Trophoblast cell (in vitro differentiated cells and primary cell): ENCODE measurements around the gene TMEM201.

Experiments used
- DNase-seq, 2 donors: peaks; one replicate each; pipeline ENCODE4 v3.0.0-alpha.2; 2016
- H2AFZ ChIP-seq: 2 replicates; pipeline ENCODE4 v1.6.1; 2013; ENCODE audit warnings: low read length, moderate library complexity, mild to moderate bottlenecking; ENCODE audit not compliant: insufficient read depth, poor library complexity
- H2AK5ac ChIP-seq: 2 replicates; pipeline ENCODE4 v1.6.1; 2013; ENCODE audit warnings: mild to moderate bottlenecking, low read length
- H2BK120ac ChIP-seq: 2 replicates; pipeline ENCODE4 v1.6.1; 2013; ENCODE audit warnings: low read length, mild to moderate bottlenecking, moderate library complexity; ENCODE audit not compliant: insufficient read depth, poor library complexity
- H2BK12ac ChIP-seq: 2 replicates; pipeline ENCODE4 v1.6.1; 2013; ENCODE audit warnings: mild to moderate bottlenecking, low read length, moderate library complexity
- H2BK5ac ChIP-seq: 2 replicates; pipeline ENCODE4 v1.6.1; 2013; ENCODE audit warnings: low read length, low read depth, moderate library complexity, mild to moderate bottlenecking; ENCODE audit not compliant: poor library complexity
- H3K14ac ChIP-seq: 2 replicates; pipeline ENCODE4 v1.6.1; 2013; ENCODE audit warnings: mild to moderate bottlenecking, low read length
- H3K18ac ChIP-seq: 2 replicates; pipeline ENCODE4 v1.6.1; 2013; ENCODE audit warnings: mild to moderate bottlenecking, low read length
- H3K23ac ChIP-seq: 2 replicates; pipeline ENCODE4 v1.6.1; 2013; ENCODE audit warnings: low read length
- H3K27ac ChIP-seq: 2 replicates; pipeline ENCODE4 v1.5.1; 2013; ENCODE audit warnings: low read depth, mild to moderate bottlenecking, inconsistent platforms, low read length, moderate library complexity
- H3K27me3 ChIP-seq: 2 replicates; pipeline ENCODE4 v1.6.1; 2013; ENCODE audit warnings: inconsistent platforms, mild to moderate bottlenecking, low read length, moderate library complexity; ENCODE audit not compliant: insufficient read depth
- H3K36me3 ChIP-seq, 2 experiments: 1 replicate in 1 of 2; 2 replicates in 1 of 2; pipeline ENCODE4 v1.6.1; 2013; ENCODE audit warnings: low read length in 2 of 2, mild to moderate bottlenecking in 2 of 2, moderate library complexity in 1 of 2; ENCODE audit not compliant: insufficient read depth in 2 of 2, control insufficient read depth in 1 of 2
- H3K4ac ChIP-seq: 2 replicates; pipeline ENCODE4 v1.6.1; 2013; ENCODE audit warnings: low read depth, mild to moderate bottlenecking, low read length, moderate library complexity
- H3K4me1 ChIP-seq, 2 experiments: 1 replicate in 1 of 2; 2 replicates in 1 of 2; pipeline ENCODE4 v1.6.1; 2013; ENCODE audit warnings: low read length in 2 of 2, mild to moderate bottlenecking in 2 of 2, moderate library complexity in 1 of 2; ENCODE audit not compliant: insufficient read depth in 2 of 2, control insufficient read depth in 1 of 2
- H3K4me2 ChIP-seq: 2 replicates; pipeline ENCODE4 v1.6.1; 2013; ENCODE audit warnings: inconsistent platforms, mild to moderate bottlenecking, low read length, moderate library complexity
- H3K4me3 ChIP-seq: 2 replicates; pipeline ENCODE4 v1.5.1; 2013; ENCODE audit warnings: mild to moderate bottlenecking, low read depth, low read length, inconsistent platforms
- H3K79me1 ChIP-seq: one replicate; pipeline ENCODE4 v1.6.1; 2013; ENCODE audit warnings: low read length
- H3K79me2 ChIP-seq: 2 replicates; pipeline ENCODE4 v1.6.1; 2013; ENCODE audit warnings: low read length, mild to moderate bottlenecking; ENCODE audit not compliant: control insufficient read depth, insufficient read depth, poor library complexity
- H3K9ac ChIP-seq: 2 replicates; pipeline ENCODE4 v1.6.1; 2013; ENCODE audit warnings: mild to moderate bottlenecking, low read length
- H3K9me3 ChIP-seq: 2 replicates; pipeline ENCODE4 v1.6.1; 2013; ENCODE audit warnings: low read depth, mild to moderate bottlenecking, control low read depth, inconsistent platforms, low read length; ENCODE audit not compliant: insufficient read depth
- H4K12ac ChIP-seq: 2 replicates; pipeline ENCODE4 v1.6.1; 2013; ENCODE audit warnings: low read depth, mild to moderate bottlenecking, low read length, moderate library complexity
- H4K8ac ChIP-seq: 2 replicates; pipeline ENCODE4 v1.6.1; 2013; ENCODE audit warnings: low read depth, mild to moderate bottlenecking, low read length, moderate library complexity
- H4K91ac ChIP-seq: one replicate; pipeline ENCODE4 v1.6.1; 2013; ENCODE audit warnings: low read depth, mild to moderate bottlenecking, low read length, moderate library complexity
- WGBS: extraction: QIAGEN DNeasy Blood & Tissue Kit; methylation state at CpG from one replicate; pipeline ENCODE4 v1.1.7; 2013; ENCODE audit warnings: missing lambda C conversion rate; ENCODE audit not compliant: insufficient read length, insufficient coverage; ENCODE audit errors: extremely low coverage; 5-methylcytosine and 5-hydroxymethylcytosine counted together

The TMEM201 gene

GRCh38 chr1:9612871-9613624 lies 24.3 kb downstream of the TMEM201 start:
- no peak overlapping the region for H3K4ac ChIP-seq
- no peak overlapping the region for H3K4me3 ChIP-seq
- no peak overlapping the region for H3K27ac ChIP-seq
- H2AFZ ChIP-seq, result no peak overlapping the region
- no peaks in the 10 kb centered on the region for H3K9me3 ChIP-seq
- H3K18ac ChIP-seq, result no peak overlapping the region
- no peak overlapping the region for H3K9ac ChIP-seq
- H2AK5ac ChIP-seq, result no peak overlapping the region
- H2BK5ac ChIP-seq, result no peak overlapping the region
- H4K12ac ChIP-seq, result no peak overlapping the region
- WGBS, result no CpG with 5 or more reads among the region's 20 CpGs
- no peaks in the 10 kb centered on the region for H3K27me3 ChIP-seq
- H3K4me2 ChIP-seq, result no peak overlapping the region
- no peak for DNase-seq
- no peaks in the 10 kb centered on the region for H3K79me2 ChIP-seq
- no peak overlapping the region for H3K23ac ChIP-seq
- no peak overlapping the region for H2BK120ac ChIP-seq
- H3K79me1 ChIP-seq, result no peaks in the 10 kb centered on the region
- no peaks in the 10 kb centered on the region for H3K4me1 ChIP-seq
- no peak overlapping the region for H4K91ac ChIP-seq
- H2BK12ac ChIP-seq, result no peak overlapping the region
- H3K36me3 ChIP-seq, result peaks cover 28 to 29% of the 10 kb centered on the region in 2 experiments
- H4K8ac ChIP-seq, result no peak overlapping the region
- H3K14ac ChIP-seq, result no peak overlapping the region

- H3K9me3 ChIP-seq, result no peaks in the 10 kb centered on the region
- no peak overlapping the region for H4K91ac ChIP-seq
- no peak overlapping the region for H4K12ac ChIP-seq
- no peak overlapping the region for H3K27ac ChIP-seq
- no peak overlapping the region for H2BK120ac ChIP-seq
- H3K18ac ChIP-seq, result no peak overlapping the region
- no peak overlapping the region for H3K14ac ChIP-seq
- no peaks in the 10 kb centered on the region for H3K79me1 ChIP-seq
- H2AK5ac ChIP-seq, result no peak overlapping the region
- no peak overlapping the region for H3K4ac ChIP-seq
- no peak overlapping the region for H3K4me2 ChIP-seq
- no peak overlapping the region for H2AFZ ChIP-seq
- H3K36me3 ChIP-seq, result peaks cover 28 to 29% of the 10 kb centered on the region in 2 experiments
- no peak overlapping the region for H2BK12ac ChIP-seq
- DNase-seq, result no peak
- H4K8ac ChIP-seq, result no peak overlapping the region
- no CpG with 5 or more reads among the region's 17 CpGs for WGBS
- H3K4me1 ChIP-seq, result no peaks in the 10 kb centered on the region
- H3K27me3 ChIP-seq, result no peaks in the 10 kb centered on the region
- H3K4me3 ChIP-seq, result no peak overlapping the region
- H2BK5ac ChIP-seq, result no peak overlapping the region
- H3K79me2 ChIP-seq, result no peaks in the 10 kb centered on the region
- H3K23ac ChIP-seq, result no peak overlapping the region
- no peak overlapping the region for H3K9ac ChIP-seq
Observed at GRCh38 chr1:9613625-9614299, 25.1 kb downstream of the TMEM201 start.

- no peak overlapping the region for H2BK120ac ChIP-seq
- peaks cover 20 to 24% of the 10 kb centered on the region in 2 experiments for H3K36me3 ChIP-seq
- WGBS, result no CpG with 5 or more reads among the region's 16 CpGs
Observed at GRCh38 chr1:9615316-9616063, 26.8 kb downstream of the TMEM201 start.

GRCh38 chr1:9618909-9619679 lies 30.4 kb downstream of the TMEM201 start:
- Histone ChIP-seq H2BK5ac (no peak overlapping the region), H3K4me2 (no peak overlapping the region), H3K79me2 (no peaks in the 10 kb centered on the region), H3K36me3 (no peaks in the 10 kb centered on the region), H2AFZ (no peak overlapping the region), H3K18ac (no peak overlapping the region), H3K4me3 (no peak overlapping the region), H2BK12ac (no peak overlapping the region), H4K91ac (no peak overlapping the region), H3K4me1 (no peaks in the 10 kb centered on the region), H4K12ac (no peak overlapping the region), H3K27me3 (no peaks in the 10 kb centered on the region), H3K4ac (no peak overlapping the region), H3K9ac (no peak overlapping the region), H3K27ac (no peak overlapping the region), H3K9me3 (no peaks in the 10 kb centered on the region), H2BK120ac (no peak overlapping the region), H3K14ac (no peak overlapping the region), H3K79me1 (no peaks in the 10 kb centered on the region), H4K8ac (no peak overlapping the region), H2AK5ac (no peak overlapping the region), H3K23ac (no peak overlapping the region)
- WGBS, result no CpG with 5 or more reads among the region's 18 CpGs
- no peak for DNase-seq

More at GRCh38 chr1:9615316-9616063, 26.8 kb downstream of the TMEM201 start:
- Histone ChIP-seq H3K9me3 (no peaks in the 10 kb centered on the region), H3K23ac (no peak overlapping the region), H3K9ac (no peak overlapping the region), H3K79me1 (no peaks in the 10 kb centered on the region), H4K12ac (no peak overlapping the region), H3K4me3 (no peak overlapping the region), H3K18ac (no peak overlapping the region), H4K8ac (no peak overlapping the region), H3K27ac (no peak overlapping the region), H3K27me3 (no peaks in the 10 kb centered on the region), H2AFZ (no peak overlapping the region), H3K4ac (no peak overlapping the region), H3K79me2 (no peaks in the 10 kb centered on the region), H3K4me1 (no peaks in the 10 kb centered on the region), H3K14ac (no peak overlapping the region), H2BK12ac (no peak overlapping the region), H4K91ac (no peak overlapping the region), H2AK5ac (no peak overlapping the region), H3K4me2 (no peak overlapping the region), H2BK5ac (no peak overlapping the region)
- DNase-seq, result peak in 1 of 2 donors; percentile 34
